ENCODE measurements around the gene KCNE2.
"Not testable (repeated sequence)": the region's sequence is repeated elsewhere in the genome, so short reads cannot be mapped to it uniquely, and the experiment has no call there.

Gene KCNE2

DNA sequence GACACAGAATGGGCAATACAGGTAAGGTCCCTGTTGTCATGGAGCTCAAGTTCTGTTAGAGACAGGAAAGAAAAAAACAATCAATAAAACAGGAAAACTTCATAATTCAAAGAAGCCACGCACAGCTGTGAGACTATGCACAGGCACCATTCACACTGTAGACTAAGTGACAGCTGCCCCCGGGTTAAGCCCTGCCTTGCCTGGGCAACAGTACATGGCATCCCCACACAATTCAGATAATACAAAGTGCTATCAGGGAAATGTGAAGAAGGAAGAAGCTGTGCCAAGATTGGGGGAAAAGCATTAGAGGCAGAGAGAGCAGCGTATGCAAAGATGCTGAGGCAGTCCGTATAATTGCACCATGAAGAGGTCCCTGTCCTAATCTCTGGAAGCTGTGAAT, 9.0 kb upstream of the KCNE2 start:
- no peak for DNase-seq

DNA sequence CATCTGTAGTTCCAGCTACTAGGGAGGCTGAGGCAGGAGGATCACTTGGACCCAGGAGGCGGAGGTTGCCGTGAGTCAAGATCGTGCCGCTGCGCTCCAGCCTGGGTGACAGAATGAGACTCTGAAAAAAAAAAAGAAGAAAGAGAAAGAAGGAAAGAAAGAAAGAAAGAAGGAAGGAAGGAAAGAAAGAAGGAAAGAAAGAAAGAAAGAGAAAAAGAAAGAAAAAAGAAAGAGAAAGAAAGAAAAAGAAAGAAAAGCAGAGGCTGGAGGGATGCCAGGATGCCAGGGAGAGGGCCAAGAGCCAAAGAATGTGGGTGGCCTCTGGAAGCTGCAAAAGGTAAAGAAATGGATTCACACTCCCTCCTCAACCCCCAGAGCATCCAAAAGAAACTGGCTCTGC, 8.2 kb upstream of the KCNE2 start:
- no peak for DNase-seq

DNA sequence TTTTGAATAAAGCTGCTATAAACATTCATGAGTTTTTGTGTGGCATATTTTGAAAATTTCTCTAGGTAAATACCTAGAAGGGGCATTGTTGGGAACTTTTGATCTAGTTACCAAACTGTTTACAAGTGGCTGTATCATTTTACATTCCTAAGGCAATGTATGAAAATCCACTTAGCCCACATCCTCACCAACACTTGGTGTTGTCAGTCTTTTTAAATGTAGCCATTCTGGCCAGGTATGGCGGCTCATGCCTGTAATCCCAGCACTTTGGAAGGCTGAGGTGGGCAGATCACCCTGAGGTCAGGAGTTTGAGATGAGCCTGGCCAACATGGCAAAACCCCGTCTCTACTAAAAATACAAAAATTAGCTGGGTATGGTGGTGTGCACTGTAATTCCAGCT, 5.9 kb upstream of the KCNE2 start:
- DNase-seq = no peak

DNA sequence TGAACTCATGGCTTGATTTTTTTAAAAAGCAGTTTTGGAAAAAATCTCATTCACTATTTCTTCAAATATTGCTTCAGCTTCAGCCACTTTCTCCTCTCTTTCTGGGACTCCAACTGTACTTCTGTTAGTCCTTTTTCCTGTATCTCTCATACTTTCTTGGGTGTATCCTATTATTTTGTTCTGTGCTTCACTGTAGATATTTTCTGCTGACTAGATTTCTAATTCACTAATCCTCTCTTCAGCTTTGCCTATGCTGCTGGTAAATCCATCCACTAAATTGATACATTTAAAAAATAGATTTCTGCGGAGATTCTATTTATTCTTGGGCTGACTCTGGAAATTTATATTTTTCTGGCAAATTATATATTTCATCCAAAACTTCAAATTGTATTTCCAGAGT, 4.9 kb upstream of the KCNE2 start:
- no peak for DNase-seq

DNA sequence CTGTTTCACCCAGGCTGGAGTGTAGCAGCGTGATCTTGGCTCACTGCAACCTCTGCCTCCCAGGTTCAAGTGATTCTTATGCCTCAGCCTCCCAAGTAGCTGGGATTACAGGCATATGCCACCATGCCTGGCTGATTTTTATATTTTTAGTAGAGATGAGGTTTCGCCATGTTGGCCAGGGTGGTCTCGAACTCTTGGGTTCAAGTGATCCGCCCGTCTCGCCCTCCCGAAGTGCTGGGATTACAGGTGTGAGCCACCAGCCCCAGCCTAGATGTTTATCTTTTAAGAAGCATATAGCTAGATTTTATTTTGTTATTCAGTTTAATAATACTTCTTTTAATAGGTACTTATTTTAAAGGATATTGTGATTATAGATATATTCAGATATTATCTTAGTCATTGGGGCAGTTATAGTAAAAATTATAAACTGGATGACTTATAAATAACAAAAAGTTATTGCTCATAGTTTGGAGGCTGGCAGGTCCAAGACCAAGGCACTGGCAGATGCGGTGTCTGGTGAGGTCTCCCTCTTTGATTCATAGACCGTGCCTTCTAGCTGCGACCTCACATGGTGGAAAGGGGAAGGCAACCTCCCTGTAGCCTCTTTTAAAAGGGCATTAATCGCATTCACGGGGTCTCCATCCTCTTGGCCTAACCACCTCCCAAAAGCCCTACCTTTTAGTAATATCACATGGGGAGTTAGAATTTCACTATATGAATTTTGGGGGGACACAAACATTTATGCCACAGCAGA, 3.1 kb upstream of the KCNE2 start:
- peak; percentile 23 for DNase-seq

DNA sequence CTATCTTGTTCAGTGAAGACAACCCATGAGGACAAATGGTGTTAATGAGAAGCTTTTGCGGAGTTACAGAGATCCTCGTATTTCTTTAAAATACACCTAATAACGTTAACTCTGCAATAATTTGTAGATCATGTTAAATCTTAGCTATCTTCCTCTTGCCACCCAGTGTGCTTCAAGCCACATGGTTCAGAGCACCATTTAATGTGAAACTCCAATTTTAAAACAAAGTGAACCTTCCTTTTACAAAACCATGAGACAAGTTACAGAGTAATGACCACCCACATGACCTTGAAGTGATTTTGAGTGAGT, 1.7 kb upstream of the KCNE2 start:
- DNase-seq = no peak

DNA sequence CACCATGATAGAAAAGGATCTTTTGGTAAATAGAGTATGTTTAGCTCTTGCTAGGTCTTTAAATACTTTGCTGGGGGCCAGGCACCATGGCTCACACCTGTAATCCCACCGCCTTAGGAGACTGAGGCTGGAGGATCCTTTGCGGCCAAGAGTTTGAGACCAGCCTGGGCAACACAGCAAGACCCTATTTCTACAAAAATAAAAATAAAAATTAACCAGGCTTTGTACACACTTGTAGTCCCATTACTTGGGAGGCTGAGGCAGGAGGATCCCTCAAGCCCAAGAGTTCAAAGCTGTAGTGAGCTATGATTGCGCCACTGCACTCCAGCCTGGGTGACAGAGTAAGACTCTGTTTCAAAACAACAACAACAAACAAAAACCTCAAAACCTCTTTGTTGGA, 1.1 kb upstream of the KCNE2 start:
- no peak for DNase-seq

DNA sequence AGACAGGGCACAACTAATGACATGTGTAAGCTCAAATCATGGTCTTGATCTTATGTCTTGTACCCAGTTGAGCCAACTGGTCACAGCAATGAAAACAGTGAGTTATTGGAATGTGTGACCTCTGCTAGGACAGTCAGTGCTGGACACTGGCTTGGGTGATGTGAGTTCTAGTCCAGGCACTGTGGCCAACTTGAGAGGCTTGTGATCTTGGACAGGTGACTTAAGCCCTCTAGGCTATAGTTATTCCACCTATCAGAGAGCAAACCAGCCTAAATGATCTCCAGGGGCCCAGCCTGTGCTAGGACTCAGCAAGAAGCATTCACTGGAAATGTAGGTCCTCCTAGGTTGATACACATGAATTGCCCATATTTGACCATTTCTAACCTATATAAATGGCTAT, 1.1 kb downstream of the KCNE2 start:
- DNase-seq = no peak

DNA sequence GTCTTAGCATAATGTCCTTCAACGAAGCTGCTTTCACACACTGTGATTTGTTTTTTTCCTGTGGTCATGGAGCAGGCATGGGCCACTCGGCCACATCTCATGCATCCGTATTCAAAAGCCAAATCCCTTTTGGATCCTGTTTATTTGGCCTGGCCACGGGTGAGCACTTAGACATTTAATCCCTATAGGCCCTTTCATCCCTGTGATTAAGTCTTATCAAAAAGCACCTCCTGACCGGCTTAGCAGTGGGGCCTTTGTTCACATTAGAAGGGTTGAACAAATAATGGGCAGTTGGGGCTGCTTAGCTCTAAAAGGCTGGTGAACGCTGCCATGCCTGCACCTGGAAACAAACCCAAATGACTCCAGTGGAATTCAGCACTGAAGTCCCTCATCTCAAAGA, 2.0 kb downstream of the KCNE2 start:
- DNase-seq = no peak

DNA sequence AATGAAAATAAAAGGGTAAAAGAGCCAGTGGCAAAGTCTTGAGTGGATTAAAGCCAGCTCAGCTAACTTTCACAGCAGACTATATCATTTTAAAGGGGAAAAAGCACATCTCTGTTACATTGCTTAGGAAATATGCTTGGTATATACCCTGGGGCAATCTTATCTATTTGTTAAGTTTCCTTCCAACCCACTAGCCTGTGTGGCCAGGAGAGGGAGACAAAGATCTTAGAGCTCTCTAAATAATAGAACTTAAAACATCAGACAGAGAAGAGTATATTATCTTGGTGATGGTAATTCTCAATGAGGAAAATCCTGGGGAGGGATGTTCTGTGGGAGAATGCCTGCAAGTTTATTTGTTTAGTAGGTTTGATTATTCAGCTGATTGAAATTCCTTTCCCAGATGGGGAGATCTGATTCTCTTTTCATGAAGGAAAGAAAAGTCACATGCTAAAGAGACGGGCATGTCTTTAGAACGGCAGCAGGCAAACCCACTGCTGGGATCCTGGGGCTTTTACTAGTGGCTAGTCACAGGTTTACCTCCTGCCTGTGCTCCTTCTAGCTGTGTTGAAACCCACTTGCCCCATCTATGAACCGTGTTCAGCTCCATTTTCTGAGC, 3.6 kb downstream of the KCNE2 start:
- peak; percentile 76 for DNase-seq

DNA sequence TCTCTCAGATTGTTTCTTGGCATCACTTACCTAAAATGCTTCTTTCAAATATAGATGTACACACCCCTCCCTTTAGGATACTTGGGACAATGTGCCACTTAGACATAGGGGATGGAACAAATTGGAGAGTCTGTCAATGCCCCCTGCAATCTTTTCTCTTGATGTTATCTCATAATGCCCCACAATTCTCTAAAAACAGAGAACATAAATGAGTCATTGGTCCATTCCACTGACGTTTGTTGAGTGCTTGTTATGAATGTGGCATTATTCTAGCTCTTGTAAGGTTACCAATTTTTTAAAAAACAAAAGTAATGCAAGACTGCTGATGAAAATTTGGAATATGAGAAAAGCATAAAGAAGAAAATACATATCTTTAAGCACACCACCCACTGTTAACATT, 5.9 kb downstream of the KCNE2 start:
- no peak for DNase-seq

DNA sequence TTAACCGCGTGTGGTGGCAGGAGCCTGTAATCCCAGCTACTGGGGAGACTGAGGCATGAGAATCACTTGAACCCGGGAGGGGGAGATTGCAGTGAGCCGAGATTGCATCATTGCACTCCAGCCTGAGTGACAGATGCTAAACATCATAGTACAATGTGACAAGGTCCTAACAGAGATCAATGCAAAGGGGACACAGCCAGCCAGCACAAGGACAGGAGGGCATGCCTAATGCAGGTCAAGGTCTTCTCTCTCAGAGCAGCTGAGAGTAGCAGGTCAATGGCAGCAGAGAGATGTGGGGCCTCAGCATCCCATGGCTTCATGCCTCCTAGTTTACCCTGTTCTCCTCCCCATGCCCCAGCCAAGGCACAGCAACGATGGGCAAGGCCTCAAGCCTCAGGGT, 8.5 kb downstream of the KCNE2 start:
- no peak for DNase-seq

DNA sequence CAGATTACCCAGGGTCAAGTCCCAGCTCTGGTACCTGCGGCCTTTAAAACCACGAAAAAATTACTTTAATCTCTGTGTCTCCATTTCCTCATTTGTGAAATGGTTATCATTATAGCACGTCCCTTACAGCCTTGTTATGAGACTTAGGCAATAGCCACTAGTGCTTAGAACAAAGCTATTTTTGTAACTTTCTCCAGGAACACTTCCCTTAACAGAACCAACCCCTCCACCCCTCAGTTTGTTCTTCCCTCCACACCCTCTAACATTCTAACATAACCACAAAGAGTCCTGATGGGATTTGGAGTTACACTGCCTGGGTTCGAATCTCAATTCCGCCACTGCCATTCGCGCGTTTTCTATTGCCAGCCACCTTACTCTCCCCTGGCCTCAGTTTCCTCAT, 10.7 kb downstream of the KCNE2 start:
- not testable (repeated sequence) for DNase-seq

DNA sequence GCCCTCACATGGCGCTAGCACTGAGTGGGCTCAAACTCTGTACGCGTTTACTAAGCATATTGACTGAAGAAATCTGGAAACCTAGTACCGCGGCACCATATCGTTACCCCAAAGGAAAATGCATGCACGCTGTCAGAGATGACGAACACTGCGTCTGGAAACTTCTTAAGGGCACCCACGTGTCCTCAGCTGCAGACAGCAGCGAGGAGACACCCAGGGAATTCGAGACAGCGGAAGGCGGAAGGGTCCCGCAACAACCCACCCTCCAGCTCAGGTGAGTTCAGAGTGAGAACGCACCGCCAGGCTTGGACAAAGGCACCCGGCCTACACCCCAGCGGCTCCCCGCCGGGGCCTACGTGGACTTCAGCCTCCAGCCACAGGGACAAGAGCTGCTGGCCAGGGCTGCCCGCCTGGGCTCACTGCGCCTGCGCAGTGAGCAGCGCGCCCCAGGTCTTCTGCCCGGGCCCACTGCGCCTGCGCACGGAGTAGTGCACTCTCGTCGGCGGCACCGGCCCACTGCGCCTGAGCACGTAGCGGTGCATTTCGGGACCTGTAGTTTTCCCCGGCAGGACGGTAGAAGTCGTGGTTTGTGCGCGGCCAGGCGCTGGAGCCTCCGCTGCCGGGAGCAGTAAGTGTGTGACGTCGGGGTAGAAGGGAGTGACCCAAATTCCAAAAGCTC, 11.3 kb downstream of the KCNE2 start, which contains the start of gene SMIM11:
Gene SMIM11 (plus strand): TSS at position 568 of the 679 bp plus-strand sequence. CDS start 3,998 bp downstream, outside the sequence.
- DNase-seq = not testable (repeated sequence)

DNA sequence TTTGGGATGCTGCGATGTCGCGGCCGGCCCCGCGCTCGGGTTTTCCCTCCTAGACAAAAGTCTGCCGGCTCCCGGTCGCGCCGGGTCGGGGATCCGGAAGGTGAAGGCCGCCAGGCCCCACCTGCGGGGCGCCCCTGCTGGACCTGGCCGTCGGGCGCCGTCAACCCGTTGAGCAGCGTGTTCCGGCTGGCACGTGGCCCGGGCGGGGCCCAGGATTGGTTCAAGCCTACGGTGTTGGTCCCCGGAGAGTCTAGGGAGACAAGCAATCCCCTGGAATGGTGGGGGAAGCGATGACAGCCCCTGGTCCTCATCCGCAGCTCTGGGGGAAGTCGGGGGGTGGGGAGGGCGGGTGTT, 11.8 kb downstream of the KCNE2 start:
- not testable (repeated sequence) for DNase-seq

DNA sequence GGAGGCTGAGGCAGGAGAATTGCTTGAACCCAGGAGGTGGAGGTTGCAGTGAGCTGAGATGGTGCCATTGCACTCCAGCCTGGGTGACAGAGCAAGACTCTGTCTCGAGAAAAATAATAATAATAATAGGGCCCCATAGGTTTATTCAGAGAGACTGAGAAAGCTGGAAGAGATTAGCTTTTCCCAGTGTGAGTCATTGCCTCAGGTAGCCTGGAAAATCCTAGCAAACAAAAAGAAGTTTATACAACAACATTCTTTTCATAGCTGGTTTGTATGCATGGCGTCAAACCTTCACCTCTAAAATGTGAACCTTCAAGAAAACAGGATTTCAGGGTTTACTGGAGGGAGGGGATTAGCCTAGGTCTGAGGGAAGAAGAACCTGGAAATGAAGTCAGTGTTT, 19.3 kb downstream of the KCNE2 start:
- DNase-seq = not testable (repeated sequence)

DNA sequence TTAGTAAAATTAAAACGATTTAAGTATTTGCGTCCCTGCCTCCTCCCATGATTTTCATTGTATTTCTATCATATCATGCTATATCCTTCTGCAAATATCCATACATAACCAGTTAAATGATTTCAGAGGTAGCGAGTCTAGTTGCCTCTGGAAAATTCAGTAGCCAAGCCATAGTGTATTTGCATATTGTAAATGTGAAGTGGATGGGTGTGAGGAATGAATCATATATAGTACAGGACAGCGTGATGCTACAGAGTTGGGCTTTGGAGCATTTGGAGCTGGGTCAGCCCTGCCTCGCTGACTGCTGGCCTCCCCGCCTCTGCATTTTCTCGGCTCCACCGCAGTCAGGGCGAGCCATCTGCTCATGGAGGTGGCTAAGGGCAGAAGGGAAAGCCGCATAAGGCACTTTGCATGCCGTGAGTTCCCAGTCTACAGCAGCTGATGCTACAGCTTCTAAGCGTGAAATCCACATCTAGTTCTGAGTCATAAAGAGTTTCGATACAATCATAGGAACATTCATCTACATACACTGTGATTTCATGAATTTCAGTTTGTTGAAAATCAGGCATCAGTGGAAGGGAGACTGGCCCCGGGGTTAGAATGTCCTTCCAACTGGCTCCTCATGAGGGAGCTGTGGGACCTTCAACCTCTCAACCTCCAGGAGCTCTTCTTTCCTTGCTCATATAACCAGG, 20.1 kb downstream of the KCNE2 start:
- DNase-seq = not testable (repeated sequence)

DNA sequence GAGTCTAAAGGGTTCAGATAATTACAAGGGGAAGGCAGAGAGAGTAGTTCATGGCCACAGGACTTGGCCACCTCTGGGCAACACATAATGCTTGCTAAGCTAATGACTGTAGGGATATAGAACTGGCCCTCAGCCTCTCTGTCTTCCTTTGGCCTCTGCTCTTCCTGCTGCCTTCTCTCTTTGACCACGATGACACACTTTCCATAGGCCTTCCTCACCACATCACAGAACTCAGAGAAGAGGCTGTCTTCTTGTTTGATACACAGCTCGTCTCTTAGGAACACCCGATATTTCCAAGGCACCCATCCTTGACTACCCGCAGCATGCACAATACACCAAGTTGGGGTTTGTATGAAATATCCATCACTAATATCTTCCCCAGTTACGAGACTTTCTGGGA, 36.7 kb downstream of the KCNE2 start:
- not testable (repeated sequence) for DNase-seq

DNA sequence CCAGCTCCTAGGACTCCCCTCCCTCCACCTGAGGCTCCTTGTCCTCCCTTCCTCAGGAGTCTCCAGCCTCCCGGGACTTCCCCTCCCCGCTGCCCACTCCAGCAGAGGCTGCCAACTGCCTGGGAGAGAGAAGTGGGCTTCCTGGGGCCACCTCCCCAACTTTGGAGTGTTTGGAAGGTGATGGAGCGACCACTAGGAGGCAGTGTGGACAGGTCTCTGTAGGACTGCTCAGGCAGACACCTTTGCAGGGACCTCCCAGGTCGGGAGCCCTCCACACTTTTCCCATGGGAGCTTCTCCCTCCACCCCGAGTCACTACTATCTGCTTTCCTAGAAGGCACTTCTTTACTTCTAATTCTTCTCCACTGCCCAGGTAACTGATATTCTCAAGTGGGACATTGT, 40.9 kb downstream of the KCNE2 start:
- DNase-seq = not testable (repeated sequence)

DNA sequence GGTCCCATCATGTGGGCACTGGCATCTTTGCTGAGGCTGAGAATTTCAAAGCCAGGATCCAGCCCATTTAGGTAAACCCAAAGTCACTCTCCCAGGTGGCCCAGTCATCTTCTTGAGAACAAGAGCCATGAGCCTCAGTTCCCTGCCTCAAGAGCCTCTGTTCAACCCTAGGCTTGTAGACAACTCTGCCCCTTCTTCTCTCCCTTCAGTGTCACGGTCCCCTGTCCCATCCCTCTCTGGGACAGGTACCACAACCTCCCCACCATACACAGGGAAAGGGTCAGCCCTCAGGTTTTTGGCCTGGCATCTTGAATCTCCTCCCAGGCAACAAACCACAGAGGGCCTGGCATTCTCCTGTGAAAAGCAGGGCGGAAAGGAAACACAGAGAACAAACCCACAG, 41.9 kb downstream of the KCNE2 start:
- not testable (repeated sequence) for DNase-seq

DNA sequence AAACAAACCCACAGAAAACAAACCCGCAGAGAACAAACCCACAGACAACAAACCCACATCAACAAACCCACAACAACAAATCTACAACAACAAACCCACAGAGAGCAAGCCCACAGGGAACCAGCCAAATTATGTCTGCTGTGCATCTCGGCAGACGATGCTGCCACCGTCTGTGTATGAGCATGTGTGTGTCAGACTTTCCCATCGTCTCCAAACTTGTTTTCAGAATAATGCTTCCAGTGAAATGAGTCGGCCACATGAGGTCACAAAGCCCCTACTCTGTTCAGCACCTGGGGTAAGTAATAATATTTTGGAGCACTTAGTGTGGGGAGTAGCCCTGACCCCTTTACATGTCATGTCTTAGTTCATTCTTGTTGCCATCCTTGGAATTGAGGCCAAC, 42.3 kb downstream of the KCNE2 start:
- DNase-seq = not testable (repeated sequence)

DNA sequence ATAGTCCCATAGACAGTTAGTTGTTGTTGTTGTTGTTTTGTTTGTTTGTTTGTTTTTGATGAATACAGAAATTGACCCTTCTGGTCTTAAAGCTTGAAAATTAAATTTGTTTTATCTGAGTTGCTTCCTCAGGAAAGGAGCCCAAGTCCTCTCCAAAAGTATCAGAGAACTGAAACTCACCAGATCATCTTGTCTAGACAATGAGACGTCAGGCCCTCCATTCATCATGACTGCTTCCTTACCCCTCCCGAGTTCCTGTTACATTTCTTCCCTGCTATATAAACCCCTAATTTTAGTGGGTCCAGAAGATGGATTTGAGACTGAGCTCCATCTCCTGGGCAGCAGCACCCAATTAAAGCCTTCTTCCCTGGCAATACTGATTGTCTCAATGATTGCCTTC, 42.9 kb downstream of the KCNE2 start:
- not testable (repeated sequence) for DNase-seq

DNA sequence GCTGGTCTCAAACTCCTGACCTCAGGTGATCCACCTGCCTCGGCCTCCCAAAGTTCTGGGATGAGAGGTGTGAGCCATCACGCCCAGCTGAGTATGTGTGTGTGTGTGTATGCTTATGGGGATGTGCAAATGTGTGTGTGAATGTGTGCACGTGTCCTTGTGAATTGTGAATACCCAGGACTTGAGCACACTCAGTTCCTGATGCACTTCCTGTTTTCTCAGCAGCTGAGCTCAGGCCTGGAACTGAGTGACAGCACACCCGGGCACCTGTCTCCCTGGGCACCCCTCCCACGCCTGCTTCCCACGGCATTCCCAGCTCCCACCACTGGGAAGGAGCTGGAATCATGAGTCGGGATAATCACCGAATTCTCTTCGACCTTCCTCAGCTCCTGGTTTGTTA, 43.5 kb downstream of the KCNE2 start:
- not testable (repeated sequence) for DNase-seq
